Measurements from ENCODE around the gene DPM2. TPM values are rescaled to one million over a fixed set of nuclear protein-coding genes. Genes with fewer than 3 reads are reported as not detected.

DPM2 gene
- polyA plus RNA-seq, 2 of the 4 experiments (the other 2 are of a cell fraction) = 41.9 to 45.9 TPM

DNA sequence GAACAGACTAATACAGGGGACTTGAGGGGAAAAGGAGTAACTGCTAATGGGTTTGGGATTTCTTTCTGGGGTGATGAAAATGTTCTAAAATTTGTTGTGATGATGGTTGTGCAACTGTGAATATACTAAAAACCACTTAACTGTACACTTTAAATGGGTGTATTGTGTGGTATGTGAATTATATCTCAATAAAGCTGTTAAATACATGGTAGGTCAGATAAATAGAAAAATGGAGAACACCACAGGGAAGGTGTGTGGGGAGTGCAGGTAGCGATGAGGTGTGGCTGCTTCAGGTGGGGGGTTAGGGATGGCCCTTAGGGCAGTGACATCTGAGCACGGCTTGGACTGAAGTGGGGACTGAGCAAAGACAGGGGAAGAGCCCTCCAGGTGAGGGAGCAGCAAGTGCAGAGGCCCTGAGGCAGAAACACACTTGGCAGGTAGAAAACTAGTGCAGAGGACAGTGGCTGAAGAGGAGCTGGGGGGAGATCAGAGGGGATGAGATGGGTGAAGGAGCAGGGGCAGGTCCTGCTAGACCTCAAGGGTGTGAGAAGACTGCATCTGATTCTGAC lies 22.3 kb upstream of the DPM2 start:
- H3K9me3 ChIP-seq = no peaks in the 10 kb centered on the region
- peak overlapping the region; percentile 27; the same call in 2 of the 3 replicates for H3K4me2 ChIP-seq
- H3K4me1 ChIP-seq = peaks cover 61% of the 10 kb centered on the region
- TF ChIP-seq MAZ (IDR thresholded peaks at IDR 0.05; ENCODE audit: borderline replicate concordance, low read depth, low read length) (no peak), GATA3 (IDR thresholded peaks at IDR 0.05; ENCODE audit: borderline replicate concordance) (no peak), CEBPB (IDR thresholded peaks at IDR 0.05) (no peak), CHD4 (IDR thresholded peaks at IDR 0.05; ENCODE audit: borderline replicate concordance) (no peak), ZFP36 (IDR thresholded peaks at IDR 0.05; ENCODE audit: borderline replicate concordance, partially characterized antibody) (no peak), BHLHE40 (IDR thresholded peaks at IDR 0.05; ENCODE audit: low read depth, low read length) (no peak), SMC3 (IDR thresholded peaks at IDR 0.05) (no peak), EP300 (IDR thresholded peaks at IDR 0.05) (no peak), ESRRA (IDR thresholded peaks at IDR 0.05; ENCODE audit: borderline replicate concordance, low read length) (no peak), ZSCAN20 (CRISPR knock-in tag; IDR thresholded peaks at IDR 0.05) (no peak), SREBF2 (IDR thresholded peaks at IDR 0.05) (no peak)
- TF ChIP-seq, protein P1, sequence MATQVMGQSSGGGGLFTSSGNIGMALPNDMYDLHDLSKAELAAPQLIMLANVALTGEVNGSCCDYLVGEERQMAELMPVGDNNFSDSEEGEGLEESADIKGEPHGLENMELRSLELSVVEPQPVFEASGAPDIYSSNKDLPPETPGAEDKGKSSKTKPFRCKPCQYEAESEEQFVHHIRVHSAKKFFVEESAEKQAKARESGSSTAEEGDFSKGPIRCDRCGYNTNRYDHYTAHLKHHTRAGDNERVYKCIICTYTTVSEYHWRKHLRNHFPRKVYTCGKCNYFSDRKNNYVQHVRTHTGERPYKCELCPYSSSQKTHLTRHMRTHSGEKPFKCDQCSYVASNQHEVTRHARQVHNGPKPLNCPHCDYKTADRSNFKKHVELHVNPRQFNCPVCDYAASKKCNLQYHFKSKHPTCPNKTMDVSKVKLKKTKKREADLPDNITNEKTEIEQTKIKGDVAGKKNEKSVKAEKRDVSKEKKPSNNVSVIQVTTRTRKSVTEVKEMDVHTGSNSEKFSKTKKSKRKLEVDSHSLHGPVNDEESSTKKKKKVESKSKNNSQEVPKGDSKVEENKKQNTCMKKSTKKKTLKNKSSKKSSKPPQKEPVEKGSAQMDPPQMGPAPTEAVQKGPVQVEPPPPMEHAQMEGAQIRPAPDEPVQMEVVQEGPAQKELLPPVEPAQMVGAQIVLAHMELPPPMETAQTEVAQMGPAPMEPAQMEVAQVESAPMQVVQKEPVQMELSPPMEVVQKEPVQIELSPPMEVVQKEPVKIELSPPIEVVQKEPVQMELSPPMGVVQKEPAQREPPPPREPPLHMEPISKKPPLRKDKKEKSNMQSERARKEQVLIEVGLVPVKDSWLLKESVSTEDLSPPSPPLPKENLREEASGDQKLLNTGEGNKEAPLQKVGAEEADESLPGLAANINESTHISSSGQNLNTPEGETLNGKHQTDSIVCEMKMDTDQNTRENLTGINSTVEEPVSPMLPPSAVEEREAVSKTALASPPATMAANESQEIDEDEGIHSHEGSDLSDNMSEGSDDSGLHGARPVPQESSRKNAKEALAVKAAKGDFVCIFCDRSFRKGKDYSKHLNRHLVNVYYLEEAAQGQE (IDR thresholded peaks at IDR 0.05) = no peak
- TF ChIP-seq, protein P2, sequence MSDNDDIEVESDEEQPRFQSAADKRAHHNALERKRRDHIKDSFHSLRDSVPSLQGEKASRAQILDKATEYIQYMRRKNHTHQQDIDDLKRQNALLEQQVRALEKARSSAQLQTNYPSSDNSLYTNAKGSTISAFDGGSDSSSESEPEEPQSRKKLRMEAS (IDR thresholded peaks at IDR 0.05) = no peak
- TF ChIP-seq, protein P3, sequence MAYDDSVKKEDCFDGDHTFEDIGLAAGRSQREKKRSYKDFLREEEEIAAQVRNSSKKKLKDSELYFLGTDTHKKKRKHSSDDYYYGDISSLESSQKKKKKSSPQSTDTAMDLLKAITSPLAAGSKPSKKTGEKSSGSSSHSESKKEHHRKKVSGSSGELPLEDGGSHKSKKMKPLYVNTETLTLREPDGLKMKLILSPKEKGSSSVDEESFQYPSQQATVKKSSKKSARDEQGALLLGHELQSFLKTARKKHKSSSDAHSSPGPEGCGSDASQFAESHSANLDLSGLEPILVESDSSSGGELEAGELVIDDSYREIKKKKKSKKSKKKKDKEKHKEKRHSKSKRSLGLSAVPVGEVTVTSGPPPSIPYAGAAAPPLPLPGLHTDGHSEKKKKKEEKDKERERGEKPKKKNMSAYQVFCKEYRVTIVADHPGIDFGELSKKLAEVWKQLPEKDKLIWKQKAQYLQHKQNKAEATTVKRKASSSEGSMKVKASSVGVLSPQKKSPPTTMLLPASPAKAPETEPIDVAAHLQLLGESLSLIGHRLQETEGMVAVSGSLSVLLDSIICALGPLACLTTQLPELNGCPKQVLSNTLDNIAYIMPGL (CRISPR knock-in tag; IDR thresholded peaks at IDR 0.05; ENCODE audit: borderline replicate concordance) = no peak
- no peak for ATAC-seq
- ChIA-PET POLR2A (interaction anchor here (1.1 kb wide), 1 partner anchor 8 kb away, joined by 5 read pairs; no protein-coding TSS in a partner anchor), CTCF (interaction anchor here (0.6 to 35.7 kb wide), 6 partner anchors 15 to 165 kb away, joined by 3 to 827 read pairs (median 4); partner anchors contain the start of gene DPM2)
- 95% methylated on average over 2 of the region's 2 CpGs for WGBS (ENCODE audit: missing lambda C conversion rate)
- FAIRE-seq = no peak
- no peak overlapping the region for H3K4me3 ChIP-seq
- peak overlapping the region; percentile 56 to 98 for H3K27ac ChIP-seq
- DNase-seq (ENCODE audit: low read depth in 1 of 2, low spot score in 1 of 2) = no peak

DNA sequence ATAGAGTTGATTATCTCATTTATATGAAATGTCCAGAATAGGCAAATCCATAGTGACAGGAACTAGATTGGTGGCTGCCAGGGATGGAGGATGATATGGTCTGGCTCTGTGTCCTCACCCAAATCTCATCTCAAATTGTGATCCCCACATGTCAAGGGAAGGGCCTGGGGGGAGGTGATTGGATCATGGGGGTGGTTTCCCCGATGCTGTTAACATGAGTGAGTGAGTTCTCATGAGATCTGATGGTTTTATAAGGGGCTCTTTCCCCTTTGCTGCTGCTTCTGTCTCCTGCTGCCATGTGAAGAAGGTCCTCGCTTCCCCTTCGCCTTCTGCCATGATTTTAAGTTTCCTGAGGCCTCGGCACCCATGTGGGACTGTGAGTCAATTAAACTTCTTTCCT lies 21.7 kb upstream of the DPM2 start:
- Histone ChIP-seq H3K27ac (peak overlapping the region in 1 of 2 experiments; percentile 20; a peak in 1 of 6 replicates), H3K9me3 (no peaks in the 10 kb centered on the region), H3K4me1 (peaks cover 61% of the 10 kb centered on the region), H3K4me2 (no peak overlapping the region), H3K4me3 (no peak overlapping the region)
- no peak for ATAC-seq
- DNase-seq (ENCODE audit: low read depth in 1 of 2, low spot score in 1 of 2) = no peak
- TF ChIP-seq ZFP36 (IDR thresholded peaks at IDR 0.05; ENCODE audit: borderline replicate concordance, partially characterized antibody) (no peak), SMC3 (IDR thresholded peaks at IDR 0.05) (no peak), FOSB (CRISPR knock-in tag; IDR thresholded peaks at IDR 0.05) (no peak), HEYL (CRISPR knock-in tag; IDR thresholded peaks at IDR 0.05) (no peak), NR3C1 (IDR thresholded peaks at IDR 0.05) (no peak)
- TF ChIP-seq, protein P1 (IDR thresholded peaks at IDR 0.05) = no peak
- 88% methylated on average over 4 of the region's 4 CpGs for WGBS (ENCODE audit: missing lambda C conversion rate)
- ChIA-PET POLR2A (no interaction called here), CTCF (interaction anchor here (0.6 to 35.7 kb wide), 4 partner anchors 15 to 166 kb away, joined by 3 to 827 read pairs (median 184); partner anchors contain the start of gene DPM2)
- no peak for FAIRE-seq

Measured in A549 (cell line).